Prostate gland (tissue), 2 donors: ENCODE measurements around the gene RFTN1.

Experiments
- POLR2A ChIP-seq: fragments of 450-650 bp; IDR thresholded peaks from one replicate; pipeline ENCODE4 v1.6.1; 2016; ENCODE audit warnings: antibody characterized with exemption, mild to moderate bottlenecking
- POLR2AphosphoS5 ChIP-seq: sonication (generic); formaldehyde crosslinking; IDR thresholded peaks from one replicate; pipeline ENCODE4 v1.6.1; 2017; ENCODE audit warnings: antibody characterized with exemption
- TF ChIP-seq, protein P1 (sequence below), 4 experiments: fragments of 200-600 bp in 2 of 4; fragments of 450-650 bp in 2 of 4; sonication (generic) in 2 of 4; IDR thresholded peaks; 1 replicate in 3 of 4; 2 replicates in 1 of 4; pipeline ENCODE4 v1.5.1; 2016 to 2019; ENCODE audit warnings: antibody characterized with exemption in 4 of 4, mild to moderate bottlenecking in 2 of 4, moderate library complexity in 2 of 4

DNA sequence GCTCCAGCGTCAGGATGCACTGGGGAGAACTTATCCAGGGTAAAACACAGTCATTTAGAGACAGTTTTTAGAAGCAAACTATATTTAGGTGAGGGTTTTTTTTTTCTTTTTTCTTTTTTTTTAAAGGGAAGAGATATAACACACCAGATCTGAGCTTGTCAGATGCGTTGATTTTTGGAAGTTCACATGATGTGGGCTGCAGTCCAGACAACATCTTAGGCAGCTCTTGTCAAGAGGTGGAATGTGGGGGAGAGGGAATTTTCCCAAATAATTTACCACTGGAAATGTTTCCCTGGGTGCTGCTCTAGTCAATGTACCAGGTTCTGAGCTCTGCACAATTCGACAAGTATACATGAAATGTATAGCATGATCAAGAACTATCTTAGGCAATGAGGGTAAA is 155.2 kb downstream of the RFTN1 start:
- TF ChIP-seq, protein P1, sequence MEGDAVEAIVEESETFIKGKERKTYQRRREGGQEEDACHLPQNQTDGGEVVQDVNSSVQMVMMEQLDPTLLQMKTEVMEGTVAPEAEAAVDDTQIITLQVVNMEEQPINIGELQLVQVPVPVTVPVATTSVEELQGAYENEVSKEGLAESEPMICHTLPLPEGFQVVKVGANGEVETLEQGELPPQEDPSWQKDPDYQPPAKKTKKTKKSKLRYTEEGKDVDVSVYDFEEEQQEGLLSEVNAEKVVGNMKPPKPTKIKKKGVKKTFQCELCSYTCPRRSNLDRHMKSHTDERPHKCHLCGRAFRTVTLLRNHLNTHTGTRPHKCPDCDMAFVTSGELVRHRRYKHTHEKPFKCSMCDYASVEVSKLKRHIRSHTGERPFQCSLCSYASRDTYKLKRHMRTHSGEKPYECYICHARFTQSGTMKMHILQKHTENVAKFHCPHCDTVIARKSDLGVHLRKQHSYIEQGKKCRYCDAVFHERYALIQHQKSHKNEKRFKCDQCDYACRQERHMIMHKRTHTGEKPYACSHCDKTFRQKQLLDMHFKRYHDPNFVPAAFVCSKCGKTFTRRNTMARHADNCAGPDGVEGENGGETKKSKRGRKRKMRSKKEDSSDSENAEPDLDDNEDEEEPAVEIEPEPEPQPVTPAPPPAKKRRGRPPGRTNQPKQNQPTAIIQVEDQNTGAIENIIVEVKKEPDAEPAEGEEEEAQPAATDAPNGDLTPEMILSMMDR (IDR thresholded peaks at IDR 0.05) = no peak
- no peak for TF ChIP-seq POLR2AphosphoS5
- TF ChIP-seq POLR2A = no peak
